SK-N-MC (cell line): ENCODE measurements around the gene ORAI1.

Experiments
- EZH2 ChIP-seq: fragments of 200-600 bp; sonication (generic); IDR thresholded peaks from one replicate; pipeline ENCODE4 v1.6.1; 2017; ENCODE audit warnings: antibody characterized with exemption
- FOXP2 ChIP-seq: optimal IDR thresholded peaks from 2 replicates; pipeline ENCODE3; 2011; ENCODE audit warnings: mild to moderate bottlenecking, moderate library complexity; ENCODE audit not compliant: insufficient read depth; ENCODE audit errors: extremely low read length, control extremely low read depth
- POLR2AphosphoS5 ChIP-seq: IDR thresholded peaks from 2 replicates; pipeline ENCODE4 v1.6.1; 2012; ENCODE audit warnings: mild to moderate bottlenecking, low read depth, low read length, borderline replicate concordance

DNA sequence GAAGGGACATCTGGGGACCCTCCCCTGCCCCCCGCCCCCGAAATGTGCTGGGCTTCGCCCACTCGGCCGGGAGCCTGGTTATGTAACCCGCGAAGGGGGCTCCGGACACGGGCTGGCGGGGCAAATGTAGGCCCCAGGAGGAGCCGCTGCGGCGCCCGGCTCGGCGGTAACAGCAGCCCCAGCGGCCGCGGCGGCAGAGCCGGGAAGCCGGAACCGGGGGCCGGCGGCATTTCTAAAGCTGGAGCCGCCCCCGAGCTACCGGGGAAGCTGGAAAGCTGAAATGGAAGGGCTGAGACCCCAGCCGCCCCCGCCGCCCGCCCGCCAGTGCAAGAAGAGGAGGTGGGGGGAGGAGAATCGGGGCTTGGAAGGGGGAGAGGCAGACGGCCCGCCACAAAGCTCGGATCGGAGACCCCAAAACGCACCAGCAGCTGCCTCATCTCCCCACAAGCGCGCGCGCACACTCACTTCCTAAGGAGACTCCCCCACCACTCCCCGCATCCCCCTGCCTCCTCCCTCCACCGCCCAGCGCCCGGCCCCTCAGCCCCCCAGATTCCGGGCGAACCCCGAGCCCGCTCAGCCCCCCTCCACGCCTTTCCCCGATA is 47.0 kb upstream of the ORAI1 start:
- TF ChIP-seq POLR2AphosphoS5: 0 out of 2 replicates have a peak, but pooled peaks have one; percentile 6
- TF ChIP-seq EZH2: no peak
- TF ChIP-seq FOXP2: no peak
